ENCODE measurements around the gene SPINDOC. TPM values are rescaled to one million over a fixed set of nuclear protein-coding genes. Genes with fewer than 3 reads are reported as not detected.

SPINDOC gene, protein sequence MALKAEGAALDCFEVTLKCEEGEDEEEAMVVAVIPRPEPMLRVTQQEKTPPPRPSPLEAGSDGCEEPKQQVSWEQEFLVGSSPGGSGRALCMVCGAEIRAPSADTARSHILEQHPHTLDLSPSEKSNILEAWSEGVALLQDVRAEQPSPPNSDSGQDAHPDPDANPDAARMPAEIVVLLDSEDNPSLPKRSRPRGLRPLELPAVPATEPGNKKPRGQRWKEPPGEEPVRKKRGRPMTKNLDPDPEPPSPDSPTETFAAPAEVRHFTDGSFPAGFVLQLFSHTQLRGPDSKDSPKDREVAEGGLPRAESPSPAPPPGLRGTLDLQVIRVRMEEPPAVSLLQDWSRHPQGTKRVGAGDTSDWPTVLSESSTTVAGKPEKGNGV
- 121 TPM in 2 replicates for total RNA-seq (2021)
- long read RNA-seq, partial matches to known transcripts = 1 of 10 reads
- long read RNA-seq, other reads (novel, unspliced or antisense) = 6 of 10 reads

DNA sequence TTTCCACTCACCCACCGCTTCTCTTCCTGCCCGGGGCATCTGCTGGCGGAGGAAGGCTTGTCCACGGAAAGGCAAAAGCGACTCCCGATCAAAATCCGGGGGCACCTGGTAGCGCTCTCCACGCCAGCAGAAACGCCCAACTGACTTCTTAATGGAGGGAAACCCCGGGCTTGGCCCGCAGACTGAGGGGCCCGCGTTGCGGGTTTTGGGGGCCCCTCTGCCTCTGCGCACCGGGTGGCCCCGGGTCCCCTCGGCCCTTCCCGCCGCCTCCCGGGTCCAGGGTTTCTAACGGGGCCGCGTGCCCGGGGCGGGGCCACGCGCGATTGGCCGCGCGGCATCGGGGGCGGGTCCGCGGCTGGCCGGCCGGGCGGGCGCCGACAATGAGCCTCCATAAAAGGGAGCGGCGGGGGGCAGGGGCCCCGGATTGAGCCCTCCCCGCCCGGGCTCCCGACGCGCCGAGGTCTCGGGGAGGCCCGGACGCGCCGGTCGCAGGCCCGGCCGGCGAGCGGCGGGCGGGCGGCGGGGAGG, at the start of gene SPINDOC:
Gene SPINDOC, plus strand, starts transcription at position 422 of the 528 bp plus-strand sequence. CDS start 231 bp downstream, outside the sequence.
- TF ChIP-seq, protein P1, sequence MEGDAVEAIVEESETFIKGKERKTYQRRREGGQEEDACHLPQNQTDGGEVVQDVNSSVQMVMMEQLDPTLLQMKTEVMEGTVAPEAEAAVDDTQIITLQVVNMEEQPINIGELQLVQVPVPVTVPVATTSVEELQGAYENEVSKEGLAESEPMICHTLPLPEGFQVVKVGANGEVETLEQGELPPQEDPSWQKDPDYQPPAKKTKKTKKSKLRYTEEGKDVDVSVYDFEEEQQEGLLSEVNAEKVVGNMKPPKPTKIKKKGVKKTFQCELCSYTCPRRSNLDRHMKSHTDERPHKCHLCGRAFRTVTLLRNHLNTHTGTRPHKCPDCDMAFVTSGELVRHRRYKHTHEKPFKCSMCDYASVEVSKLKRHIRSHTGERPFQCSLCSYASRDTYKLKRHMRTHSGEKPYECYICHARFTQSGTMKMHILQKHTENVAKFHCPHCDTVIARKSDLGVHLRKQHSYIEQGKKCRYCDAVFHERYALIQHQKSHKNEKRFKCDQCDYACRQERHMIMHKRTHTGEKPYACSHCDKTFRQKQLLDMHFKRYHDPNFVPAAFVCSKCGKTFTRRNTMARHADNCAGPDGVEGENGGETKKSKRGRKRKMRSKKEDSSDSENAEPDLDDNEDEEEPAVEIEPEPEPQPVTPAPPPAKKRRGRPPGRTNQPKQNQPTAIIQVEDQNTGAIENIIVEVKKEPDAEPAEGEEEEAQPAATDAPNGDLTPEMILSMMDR (conservative IDR thresholded peaks at IDR 0.05) = no peak
- H2BK12ac ChIP-seq (ENCODE audit: insufficient read length, low read depth, low read length) = no peak within 1 kb of the TSS
- H3T11ph ChIP-seq (ENCODE audit: low read length) = no peak within 1 kb of the TSS
- Mint-ChIP-seq H3K27me3 (ENCODE audit: low read depth) (peaks cover 8% of the 10 kb centered on the region; the same call in 1 of the 2 replicates), H3K4me1 (peaks cover 34 to 35% of the 10 kb centered on the region in 2 experiments), H3K4me3 (peak within 1 kb of the TSS; percentile 86 to 92), H3K27ac (peak within 1 kb of the TSS in 2 of 3 experiments; percentile 40 to 68; a peak in 3 of 7 replicates), H3K36me3 (ENCODE audit: insufficient read depth in 1 of 3, low read depth in 3 of 3) (peaks cover 21 to 34% (median 30%) of the 10 kb centered on the region in 3 experiments; a peak in 6 of 7 replicates), H3K9me3 (no peaks in the 10 kb centered on the region)
- H3K18ac ChIP-seq (ENCODE audit: insufficient read length, low read depth, low read length) = peak within 1 kb of the TSS; percentile 31
- H2BK120ac ChIP-seq (ENCODE audit: low read depth, low read length, poor library complexity, severe bottlenecking) = no peak within 1 kb of the TSS
- peaks cover 3% of the 10 kb centered on the region; the same call in 1 of the 2 replicates for H3K4me1 ChIP-seq (ENCODE audit: insufficient read depth, low read length)
- no peak within 1 kb of the TSS for H2AFZ ChIP-seq (ENCODE audit: low read length)
- peak within 1 kb of the TSS; percentile 84 for H3K9ac ChIP-seq (ENCODE audit: extremely low read depth, insufficient read length, low read length)
- H4K20me1 ChIP-seq (ENCODE audit: control insufficient read depth, insufficient read depth, insufficient read length) = peaks cover 3% of the 10 kb centered on the region
- H3K4me2 ChIP-seq (ENCODE audit: insufficient read depth, insufficient read length, low read length) = peak within 1 kb of the TSS; percentile 99
- peak within 1 kb of the TSS; percentile 77 for H3K14ac ChIP-seq (ENCODE audit: insufficient read depth, low read length)
- no peak within 1 kb of the TSS for H3K4ac ChIP-seq (ENCODE audit: low read depth, low read length)
- no peak within 1 kb of the TSS for H2BK20ac ChIP-seq (ENCODE audit: low read depth, low read length, poor library complexity, severe bottlenecking)
- no peak within 1 kb of the TSS for H4K5ac ChIP-seq (ENCODE audit: insufficient read length, low read depth, low read length)
- no peak within 1 kb of the TSS for H3K23ac ChIP-seq (ENCODE audit: insufficient read length, low read depth, low read length)
- H3K79me1 ChIP-seq (ENCODE audit: insufficient read depth, low read depth, low read length, poor library complexity, severe bottlenecking) = peaks cover 7% of the 10 kb centered on the region
- no peak within 1 kb of the TSS for H2BK15ac ChIP-seq (ENCODE audit: low read depth, low read length)
- H2AK5ac ChIP-seq (ENCODE audit: insufficient read length, low read length) = no peak within 1 kb of the TSS
- no peak within 1 kb of the TSS for H3K56ac ChIP-seq (ENCODE audit: insufficient read length, low read depth, low read length)
- H4K8ac ChIP-seq (replicated peaks; ENCODE audit: insufficient read length, low read depth, low read length) = no peak within 1 kb of the TSS
- H3K23me2 ChIP-seq (ENCODE audit: insufficient read length, low read depth, low read length, poor library complexity, severe bottlenecking) = peaks cover 10% of the 10 kb centered on the region
- WGBS (ENCODE audit: extremely low coverage, insufficient read length, low lambda C conversion rate) = no CpG with 5 or more reads among the region's 65 CpGs
- peak; percentile 73 for DNase-seq
- H4K91ac ChIP-seq (ENCODE audit: insufficient read length, low read depth, low read length) = no peak within 1 kb of the TSS
- H2BK5ac ChIP-seq (ENCODE audit: insufficient read length, low read length) = no peak within 1 kb of the TSS
- H3K27ac ChIP-seq (ENCODE audit: insufficient read length, low read depth, low read length) = no peak within 1 kb of the TSS
- H3K79me2 ChIP-seq (ENCODE audit: insufficient read depth, low read length) = peaks cover 20% of the 10 kb centered on the region
- H3K27me3 ChIP-seq (ENCODE audit: insufficient read depth, low read length) = no peaks in the 10 kb centered on the region
- no peaks in the 10 kb centered on the region for H3K9me3 ChIP-seq (ENCODE audit: control insufficient read depth, low read depth, low read length)

Data from H9 (cell line).